Testis (tissue), 2 donors: Measurements from ENCODE around the gene LCK.

Experiments used
- POLR2A ChIP-seq: fragments of 450-650 bp; IDR thresholded peaks from one replicate; pipeline ENCODE4 v1.6.1; 2017; ENCODE audit warnings: antibody characterized with exemption, mild to moderate bottlenecking, moderate library complexity
- TF ChIP-seq, protein P1 (sequence below), 3 experiments: fragments of 450-650 bp in 2 of 3; fragments of 200-600 bp in 1 of 3; sonication (generic) in 1 of 3; IDR thresholded peaks; one replicate each; pipeline ENCODE4 v1.5.1; 2016 to 2019; ENCODE audit warnings: antibody characterized with exemption in 3 of 3, mild to moderate bottlenecking in 2 of 3, moderate library complexity in 1 of 3

DNA sequence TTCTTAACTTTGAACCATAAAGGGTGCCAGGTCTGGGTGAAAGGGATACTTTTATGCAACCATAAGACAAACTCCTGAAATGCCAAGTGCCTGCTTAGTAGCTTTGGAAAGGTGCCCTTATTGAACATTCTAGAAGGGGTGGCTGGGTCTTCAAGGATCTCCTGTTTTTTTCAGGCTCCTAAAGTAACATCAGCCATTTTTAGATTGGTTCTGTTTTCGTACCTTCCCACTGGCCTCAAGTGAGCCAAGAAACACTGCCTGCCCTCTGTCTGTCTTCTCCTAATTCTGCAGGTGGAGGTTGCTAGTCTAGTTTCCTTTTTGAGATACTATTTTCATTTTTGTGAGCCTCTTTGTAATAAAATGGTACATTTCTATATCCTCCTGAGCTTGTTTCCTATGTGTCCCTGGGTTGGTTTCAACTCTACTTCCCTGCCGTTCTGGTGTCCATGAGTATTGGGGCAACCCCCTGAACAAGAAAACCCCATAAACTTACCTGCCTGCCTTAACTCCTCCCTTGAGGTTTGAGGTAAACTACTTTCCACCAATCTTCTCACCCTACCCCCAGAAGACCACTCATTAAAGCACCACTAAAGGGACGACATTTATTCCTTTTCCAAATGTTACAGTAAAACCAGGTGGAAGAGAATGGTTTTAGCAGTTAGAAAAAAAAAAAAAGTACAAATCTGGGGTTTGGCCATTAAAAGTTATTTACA is 82.3 kb downstream of the LCK start:
- TF ChIP-seq, protein P1, sequence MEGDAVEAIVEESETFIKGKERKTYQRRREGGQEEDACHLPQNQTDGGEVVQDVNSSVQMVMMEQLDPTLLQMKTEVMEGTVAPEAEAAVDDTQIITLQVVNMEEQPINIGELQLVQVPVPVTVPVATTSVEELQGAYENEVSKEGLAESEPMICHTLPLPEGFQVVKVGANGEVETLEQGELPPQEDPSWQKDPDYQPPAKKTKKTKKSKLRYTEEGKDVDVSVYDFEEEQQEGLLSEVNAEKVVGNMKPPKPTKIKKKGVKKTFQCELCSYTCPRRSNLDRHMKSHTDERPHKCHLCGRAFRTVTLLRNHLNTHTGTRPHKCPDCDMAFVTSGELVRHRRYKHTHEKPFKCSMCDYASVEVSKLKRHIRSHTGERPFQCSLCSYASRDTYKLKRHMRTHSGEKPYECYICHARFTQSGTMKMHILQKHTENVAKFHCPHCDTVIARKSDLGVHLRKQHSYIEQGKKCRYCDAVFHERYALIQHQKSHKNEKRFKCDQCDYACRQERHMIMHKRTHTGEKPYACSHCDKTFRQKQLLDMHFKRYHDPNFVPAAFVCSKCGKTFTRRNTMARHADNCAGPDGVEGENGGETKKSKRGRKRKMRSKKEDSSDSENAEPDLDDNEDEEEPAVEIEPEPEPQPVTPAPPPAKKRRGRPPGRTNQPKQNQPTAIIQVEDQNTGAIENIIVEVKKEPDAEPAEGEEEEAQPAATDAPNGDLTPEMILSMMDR (IDR thresholded peaks at IDR 0.05) = no peak
- no peak for TF ChIP-seq POLR2A
